Activated CD8-positive, alpha-beta memory T cell treated with anti-CD3 and anti-CD28 coated beads for 36 hours (primary cell): Measurements from ENCODE around the gene ZDHHC13. TPM values are rescaled to one million over a fixed set of nuclear protein-coding genes. Genes with fewer than 3 reads are reported as not detected.

Source experiments
- CTCF ChIA-PET: fragments of 350-600 bp; sonication (Branson Sonifier 250); formaldehyde crosslinking; loops from one replicate; lab custom pipeline; 2021; ENCODE audit warnings: antibody characterized with exemption; lab: Charles Lee
- POLR2A ChIA-PET: fragments of 350-600 bp; sonication (Branson Sonifier 250); formaldehyde crosslinking; loops from one replicate; lab custom pipeline; 2021; ENCODE audit warnings: antibody characterized with exemption; lab: Charles Lee
- total RNA-seq, 2 experiments: library from RNA; stranded (reverse); gene quantifications; one replicate each; pipeline ENCODE4 v1.2.3, GENCODE V29; 2021

The ZDHHC13 gene
- 10 to 100 TPM; 22.1 to 22.6 TPM for total RNA-seq

GRCh38 chr11:19116971-19117759 lies at the start of gene ZDHHC13:
ZDHHC13 (plus strand) TSS chr11:19117168; CDS start chr11:19117250, 82 bp downstream.
- CTCF ChIA-PET, result interaction anchor here (0.7 to 1.1 kb wide), 2 partner anchors 40 to 52 kb away, joined by 3 read pairs; no protein-coding TSS in a partner anchor
- POLR2A ChIA-PET, result interaction anchor here (1.0 kb wide), 1 partner anchor 124 kb away, joined by 3 read pairs; the partner anchor contains the start of gene E2F8

GRCh38 chr11:19071255-19071654 lies 45.7 kb upstream of the ZDHHC13 start:
- POLR2A ChIA-PET, result no interaction called here
- CTCF ChIA-PET, result interaction anchor here (0.6 to 2.2 kb wide), 10 partner anchors 11 to 484 kb away, joined by 3 to 14 read pairs (median 3); partner anchors contain the start of gene MRGPRX2

GRCh38 chr11:19072464-19072863 lies 44.5 kb upstream of the ZDHHC13 start:
- CTCF ChIA-PET, result interaction anchor here (1.1 to 1.9 kb wide), 2 partner anchors 14 to 483 kb away, joined by 3 to 4 read pairs; no protein-coding TSS in a partner anchor
- POLR2A ChIA-PET, result no interaction called here

- CTCF ChIA-PET, result interaction anchor here (0.6 to 1.9 kb wide), 2 partner anchors 15 to 51 kb away, joined by 4 read pairs; no protein-coding TSS in a partner anchor
- POLR2A ChIA-PET, result no interaction called here
These were observed 43.2 kb upstream of the ZDHHC13 start for GRCh38 chr11:19073454-19074415.

- ChIA-PET POLR2A (no interaction called here), CTCF (interaction anchor here (1.5 kb wide), 1 partner anchor 24 kb away, joined by 3 read pairs; no protein-coding TSS in a partner anchor)
These were observed 41.3 kb upstream of the ZDHHC13 start for GRCh38 chr11:19075636-19076035.

- CTCF ChIA-PET, result interaction anchor here (0.7 to 1.4 kb wide), 5 partner anchors 26 to 1832 kb away, joined by 3 to 6 read pairs (median 3); partner anchors contain the start of gene ZDHHC13
- POLR2A ChIA-PET, result no interaction called here
These were observed 40.0 kb upstream of the ZDHHC13 start for GRCh38 chr11:19076744-19077589.

- CTCF ChIA-PET, result interaction anchor here (0.9 to 1.1 kb wide), 2 partner anchors 33 to 39 kb away, joined by 3 read pairs; partner anchors contain the start of gene ZDHHC13
- POLR2A ChIA-PET, result no interaction called here
These were observed 39.0 kb upstream of the ZDHHC13 start for GRCh38 chr11:19077965-19078364.

- CTCF ChIA-PET, result no interaction called here
- POLR2A ChIA-PET, result no interaction called here
These were observed 37.1 kb upstream of the ZDHHC13 start for GRCh38 chr11:19079643-19080440.

- ChIA-PET CTCF (no interaction called here), POLR2A (no interaction called here)
These were observed 36.4 kb upstream of the ZDHHC13 start for GRCh38 chr11:19080579-19080993.

- ChIA-PET CTCF (no interaction called here), POLR2A (no interaction called here)
These were observed 33.8 kb upstream of the ZDHHC13 start for GRCh38 chr11:19083166-19083565.

- CTCF ChIA-PET, result no interaction called here
- POLR2A ChIA-PET, result no interaction called here
These were observed 32.2 kb upstream of the ZDHHC13 start for GRCh38 chr11:19084661-19085315.

- ChIA-PET CTCF (no interaction called here), POLR2A (no interaction called here)
These were observed 29.3 kb upstream of the ZDHHC13 start for GRCh38 chr11:19087658-19088057.

GRCh38 chr11:19088791-19089190 lies 28.2 kb upstream of the ZDHHC13 start:
- CTCF ChIA-PET, result interaction anchor here (1.1 kb wide), 1 partner anchor 18 kb away, joined by 3 read pairs; no protein-coding TSS in a partner anchor

GRCh38 chr11:19089421-19089820 lies 27.5 kb upstream of the ZDHHC13 start:
- ChIA-PET CTCF (interaction anchor here (1.1 kb wide), 1 partner anchor 19 kb away, joined by 3 read pairs; no protein-coding TSS in a partner anchor), POLR2A (no interaction called here)

More at GRCh38 chr11:19088791-19089190, 28.2 kb upstream of the ZDHHC13 start:
- POLR2A ChIA-PET, result no interaction called here

- ChIA-PET CTCF (no interaction called here), POLR2A (no interaction called here)
These were observed 25.6 kb upstream of the ZDHHC13 start for GRCh38 chr11:19091366-19091765.

GRCh38 chr11:19092342-19092741 lies 24.6 kb upstream of the ZDHHC13 start:
- ChIA-PET CTCF (no interaction called here), POLR2A (no interaction called here)

GRCh38 chr11:19092850-19093249 lies 24.1 kb upstream of the ZDHHC13 start:
- ChIA-PET POLR2A (no interaction called here), CTCF (no interaction called here)
